ENCODE results near the gene CNTROB.

Gene CNTROB

DNA sequence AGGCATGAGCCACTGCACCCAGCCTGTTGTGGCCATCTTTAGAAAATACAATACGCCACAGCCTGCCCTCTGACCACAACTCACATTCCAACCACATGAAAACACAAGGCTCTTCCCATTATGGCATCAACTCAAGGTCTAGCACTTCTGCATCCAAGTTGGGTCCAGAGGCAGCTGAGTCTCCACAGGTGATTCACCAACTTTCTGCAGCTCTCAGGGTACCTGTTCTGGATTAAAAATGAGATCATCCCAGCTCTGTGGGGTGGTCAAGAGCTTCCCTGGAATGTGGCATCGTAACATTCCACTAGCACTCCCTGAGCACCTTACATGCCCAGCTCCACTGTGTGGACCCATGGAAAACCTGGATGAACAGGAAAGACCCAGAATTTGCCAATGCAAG, 60.5 kb downstream of the CNTROB start:
- H3K36me3 ChIP-seq (ENCODE audit: control insufficient read depth in 2 of 2, insufficient read depth in 1 of 2, low read length in 2 of 2): no peaks in the 10 kb centered on the region; a peak in 1 of 3 replicates
- H3K4me1 ChIP-seq (ENCODE audit: control insufficient read depth, insufficient read depth, low read length): no peaks in the 10 kb centered on the region
- no peak overlapping the region for H3K4me3 ChIP-seq (ENCODE audit: low read depth, low read length)
- TF ChIP-seq, protein P1, sequence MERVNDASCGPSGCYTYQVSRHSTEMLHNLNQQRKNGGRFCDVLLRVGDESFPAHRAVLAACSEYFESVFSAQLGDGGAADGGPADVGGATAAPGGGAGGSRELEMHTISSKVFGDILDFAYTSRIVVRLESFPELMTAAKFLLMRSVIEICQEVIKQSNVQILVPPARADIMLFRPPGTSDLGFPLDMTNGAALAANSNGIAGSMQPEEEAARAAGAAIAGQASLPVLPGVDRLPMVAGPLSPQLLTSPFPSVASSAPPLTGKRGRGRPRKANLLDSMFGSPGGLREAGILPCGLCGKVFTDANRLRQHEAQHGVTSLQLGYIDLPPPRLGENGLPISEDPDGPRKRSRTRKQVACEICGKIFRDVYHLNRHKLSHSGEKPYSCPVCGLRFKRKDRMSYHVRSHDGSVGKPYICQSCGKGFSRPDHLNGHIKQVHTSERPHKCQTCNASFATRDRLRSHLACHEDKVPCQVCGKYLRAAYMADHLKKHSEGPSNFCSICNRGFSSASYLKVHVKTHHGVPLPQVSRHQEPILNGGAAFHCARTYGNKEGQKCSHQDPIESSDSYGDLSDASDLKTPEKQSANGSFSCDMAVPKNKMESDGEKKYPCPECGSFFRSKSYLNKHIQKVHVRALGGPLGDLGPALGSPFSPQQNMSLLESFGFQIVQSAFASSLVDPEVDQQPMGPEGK (tag by site-specific recombination; IDR thresholded peaks at IDR 0.05): no peak
- TF ChIP-seq ZEB2 (tag by site-specific recombination; IDR thresholded peaks at IDR 0.05) (no peak), ZNF274 (IDR thresholded peaks at IDR 0.05; ENCODE audit: low read length) (no peak), ZNF274 (tag by site-specific recombination; IDR thresholded peaks at IDR 0.05; ENCODE audit: borderline replicate concordance) (no peak), OVOL3 (tag by site-specific recombination; IDR thresholded peaks at IDR 0.05) (no peak), YY1 (tag by site-specific recombination; IDR thresholded peaks at IDR 0.05) (no peak), ZNF175 (tag by site-specific recombination; IDR thresholded peaks at IDR 0.05) (no peak), ZNF10 (tag by site-specific recombination; IDR thresholded peaks at IDR 0.05) (no peak), ZSCAN16 (tag by site-specific recombination; IDR thresholded peaks at IDR 0.05) (no peak), ZNF157 (tag by site-specific recombination; IDR thresholded peaks at IDR 0.05) (no peak)
- TF ChIP-seq, protein P2, sequence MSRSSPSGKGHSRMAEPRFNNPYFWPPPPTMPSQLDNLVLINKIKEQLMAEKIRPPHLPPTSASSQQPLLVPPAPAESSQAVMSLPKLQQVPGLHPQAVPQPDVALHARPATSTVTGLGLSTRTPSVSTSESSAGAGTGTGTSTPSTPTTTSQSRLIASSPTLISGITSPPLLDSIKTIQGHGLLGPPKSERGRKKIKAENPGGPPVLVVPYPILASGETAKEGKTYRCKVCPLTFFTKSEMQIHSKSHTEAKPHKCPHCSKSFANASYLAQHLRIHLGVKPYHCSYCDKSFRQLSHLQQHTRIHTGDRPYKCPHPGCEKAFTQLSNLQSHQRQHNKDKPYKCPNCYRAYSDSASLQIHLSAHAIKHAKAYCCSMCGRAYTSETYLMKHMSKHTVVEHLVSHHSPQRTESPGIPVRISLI (tag by site-specific recombination; IDR thresholded peaks at IDR 0.05): no peak
- TF ChIP-seq, protein P3, sequence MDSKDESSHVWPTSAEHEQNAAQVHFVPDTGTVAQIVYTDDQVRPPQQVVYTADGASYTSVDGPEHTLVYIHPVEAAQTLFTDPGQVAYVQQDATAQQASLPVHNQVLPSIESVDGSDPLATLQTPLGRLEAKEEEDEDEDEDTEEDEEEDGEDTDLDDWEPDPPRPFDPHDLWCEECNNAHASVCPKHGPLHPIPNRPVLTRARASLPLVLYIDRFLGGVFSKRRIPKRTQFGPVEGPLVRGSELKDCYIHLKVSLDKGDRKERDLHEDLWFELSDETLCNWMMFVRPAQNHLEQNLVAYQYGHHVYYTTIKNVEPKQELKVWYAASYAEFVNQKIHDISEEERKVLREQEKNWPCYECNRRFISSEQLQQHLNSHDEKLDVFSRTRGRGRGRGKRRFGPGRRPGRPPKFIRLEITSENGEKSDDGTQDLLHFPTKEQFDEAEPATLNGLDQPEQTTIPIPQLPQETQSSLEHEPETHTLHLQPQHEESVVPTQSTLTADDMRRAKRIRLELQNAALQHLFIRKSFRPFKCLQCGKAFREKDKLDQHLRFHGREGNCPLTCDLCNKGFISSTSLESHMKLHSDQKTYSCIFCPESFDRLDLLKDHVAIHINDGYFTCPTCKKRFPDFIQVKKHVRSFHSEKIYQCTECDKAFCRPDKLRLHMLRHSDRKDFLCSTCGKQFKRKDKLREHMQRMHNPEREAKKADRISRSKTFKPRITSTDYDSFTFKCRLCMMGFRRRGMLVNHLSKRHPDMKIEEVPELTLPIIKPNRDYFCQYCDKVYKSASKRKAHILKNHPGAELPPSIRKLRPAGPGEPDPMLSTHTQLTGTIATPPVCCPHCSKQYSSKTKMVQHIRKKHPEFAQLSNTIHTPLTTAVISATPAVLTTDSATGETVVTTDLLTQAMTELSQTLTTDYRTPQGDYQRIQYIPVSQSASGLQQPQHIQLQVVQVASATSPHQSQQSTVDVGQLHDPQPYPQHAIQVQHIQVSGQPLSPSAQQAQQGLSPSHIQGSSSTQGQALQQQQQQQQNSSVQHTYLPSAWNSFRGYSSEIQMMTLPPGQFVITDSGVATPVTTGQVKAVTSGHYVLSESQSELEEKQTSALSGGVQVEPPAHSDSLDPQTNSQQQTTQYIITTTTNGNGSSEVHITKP (tag by site-specific recombination; IDR thresholded peaks at IDR 0.05): no peak
- no peak overlapping the region for H3K27ac ChIP-seq (ENCODE audit: extremely low read depth, low read depth, low read length)
- ChIA-PET POLR2A (no interaction called here), CTCF (interaction anchor here (0.5 to 1.8 kb wide), 16 partner anchors 9 to 261 kb away, joined by 3 to 30 read pairs (median 4); partner anchors contain the start of gene KDM6B)
- H3K9me3 ChIP-seq (ENCODE audit: control insufficient read depth, insufficient read depth, low read depth, low read length): no peaks in the 10 kb centered on the region

DNA sequence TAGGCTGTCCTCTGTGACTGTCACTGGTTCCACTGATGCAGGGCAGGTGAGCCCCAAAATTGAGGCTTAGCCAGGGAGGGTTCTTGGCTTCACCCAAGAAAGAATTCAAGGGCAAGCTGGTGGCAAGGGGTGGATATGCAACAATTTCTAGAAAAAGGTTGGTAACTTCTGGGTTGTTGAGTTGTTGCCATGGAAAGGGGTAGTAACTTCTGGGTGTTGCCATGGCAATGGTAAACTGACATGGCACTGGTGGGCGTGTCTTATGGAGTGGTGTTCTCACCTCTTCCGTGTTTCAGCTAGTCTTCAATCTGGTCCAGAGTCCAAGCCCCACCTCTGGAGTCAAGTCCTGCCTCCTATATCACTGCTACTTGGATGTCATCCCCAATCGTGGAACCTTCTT, 60.9 kb downstream of the CNTROB start:
- ChIA-PET CTCF (interaction anchor here (0.5 to 1.8 kb wide), 15 partner anchors 8 to 261 kb away, joined by 3 to 30 read pairs (median 3); partner anchors contain the start of gene KDM6B), POLR2A (no interaction called here)
- no peak overlapping the region for H3K4me3 ChIP-seq (ENCODE audit: low read depth, low read length)
- no peaks in the 10 kb centered on the region for H3K9me3 ChIP-seq (ENCODE audit: control insufficient read depth, insufficient read depth, low read depth, low read length)
- no peaks in the 10 kb centered on the region; a peak in 1 of 3 replicates for H3K36me3 ChIP-seq (ENCODE audit: control insufficient read depth in 2 of 2, insufficient read depth in 1 of 2, low read length in 2 of 2)
- H3K4me1 ChIP-seq (ENCODE audit: control insufficient read depth, insufficient read depth, low read length): no peaks in the 10 kb centered on the region
- no peak overlapping the region for H3K27ac ChIP-seq (ENCODE audit: extremely low read depth, low read depth, low read length)
- TF ChIP-seq SP2 (tag by site-specific recombination; IDR thresholded peaks at IDR 0.05) (no peak), SP3 (tag by site-specific recombination; IDR thresholded peaks at IDR 0.05) (no peak), ZNF354C (tag by site-specific recombination; IDR thresholded peaks at IDR 0.05; ENCODE audit: borderline replicate concordance, low read depth) (no peak), ZBTB21 (tag by site-specific recombination; IDR thresholded peaks at IDR 0.05) (no peak), RBAK (tag by site-specific recombination; IDR thresholded peaks at IDR 0.05) (no peak), ZFP3 (tag by site-specific recombination; IDR thresholded peaks at IDR 0.05; ENCODE audit: low read depth) (no peak), ZNF391 (tag by site-specific recombination; IDR thresholded peaks at IDR 0.05; ENCODE audit: borderline replicate concordance, low read depth) (no peak), ZNF10 (tag by site-specific recombination; IDR thresholded peaks at IDR 0.05) (no peak), GLIS1 (tag by site-specific recombination; IDR thresholded peaks at IDR 0.05) (no peak), ZNF416 (tag by site-specific recombination; IDR thresholded peaks at IDR 0.05) (no peak), ZNF510 (tag by site-specific recombination; IDR thresholded peaks at IDR 0.05; ENCODE audit: insufficient replicate concordance) (no peak)
- TF ChIP-seq, protein P4, sequence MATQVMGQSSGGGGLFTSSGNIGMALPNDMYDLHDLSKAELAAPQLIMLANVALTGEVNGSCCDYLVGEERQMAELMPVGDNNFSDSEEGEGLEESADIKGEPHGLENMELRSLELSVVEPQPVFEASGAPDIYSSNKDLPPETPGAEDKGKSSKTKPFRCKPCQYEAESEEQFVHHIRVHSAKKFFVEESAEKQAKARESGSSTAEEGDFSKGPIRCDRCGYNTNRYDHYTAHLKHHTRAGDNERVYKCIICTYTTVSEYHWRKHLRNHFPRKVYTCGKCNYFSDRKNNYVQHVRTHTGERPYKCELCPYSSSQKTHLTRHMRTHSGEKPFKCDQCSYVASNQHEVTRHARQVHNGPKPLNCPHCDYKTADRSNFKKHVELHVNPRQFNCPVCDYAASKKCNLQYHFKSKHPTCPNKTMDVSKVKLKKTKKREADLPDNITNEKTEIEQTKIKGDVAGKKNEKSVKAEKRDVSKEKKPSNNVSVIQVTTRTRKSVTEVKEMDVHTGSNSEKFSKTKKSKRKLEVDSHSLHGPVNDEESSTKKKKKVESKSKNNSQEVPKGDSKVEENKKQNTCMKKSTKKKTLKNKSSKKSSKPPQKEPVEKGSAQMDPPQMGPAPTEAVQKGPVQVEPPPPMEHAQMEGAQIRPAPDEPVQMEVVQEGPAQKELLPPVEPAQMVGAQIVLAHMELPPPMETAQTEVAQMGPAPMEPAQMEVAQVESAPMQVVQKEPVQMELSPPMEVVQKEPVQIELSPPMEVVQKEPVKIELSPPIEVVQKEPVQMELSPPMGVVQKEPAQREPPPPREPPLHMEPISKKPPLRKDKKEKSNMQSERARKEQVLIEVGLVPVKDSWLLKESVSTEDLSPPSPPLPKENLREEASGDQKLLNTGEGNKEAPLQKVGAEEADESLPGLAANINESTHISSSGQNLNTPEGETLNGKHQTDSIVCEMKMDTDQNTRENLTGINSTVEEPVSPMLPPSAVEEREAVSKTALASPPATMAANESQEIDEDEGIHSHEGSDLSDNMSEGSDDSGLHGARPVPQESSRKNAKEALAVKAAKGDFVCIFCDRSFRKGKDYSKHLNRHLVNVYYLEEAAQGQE (tag by site-specific recombination; IDR thresholded peaks at IDR 0.05): no peak
- TF ChIP-seq, protein P5, sequence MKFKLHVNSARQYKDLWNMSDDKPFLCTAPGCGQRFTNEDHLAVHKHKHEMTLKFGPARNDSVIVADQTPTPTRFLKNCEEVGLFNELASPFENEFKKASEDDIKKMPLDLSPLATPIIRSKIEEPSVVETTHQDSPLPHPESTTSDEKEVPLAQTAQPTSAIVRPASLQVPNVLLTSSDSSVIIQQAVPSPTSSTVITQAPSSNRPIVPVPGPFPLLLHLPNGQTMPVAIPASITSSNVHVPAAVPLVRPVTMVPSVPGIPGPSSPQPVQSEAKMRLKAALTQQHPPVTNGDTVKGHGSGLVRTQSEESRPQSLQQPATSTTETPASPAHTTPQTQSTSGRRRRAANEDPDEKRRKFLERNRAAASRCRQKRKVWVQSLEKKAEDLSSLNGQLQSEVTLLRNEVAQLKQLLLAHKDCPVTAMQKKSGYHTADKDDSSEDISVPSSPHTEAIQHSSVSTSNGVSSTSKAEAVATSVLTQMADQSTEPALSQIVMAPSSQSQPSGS (tag by site-specific recombination; IDR thresholded peaks at IDR 0.05; ENCODE audit: low read depth): no peak

All from HEK293 (cell line).